Cardiac fibroblast (primary cell): ENCODE results near the gene KATNIP.
A peak's percentile ranks its signal among the peaks of the same experiment; 100 is the strongest.

Source experiments
- DNase-seq, 2 donors: peaks; one replicate each; pipeline versions ENCODE4 v3.0.0 to v3.0.0-alpha.2; 2010; ENCODE audit warnings: low read depth in 2 of 2
- H3K4me3 ChIP-seq, 2 donors: replicated peaks in 1 of 2; 1 replicate in 1 of 2; 2 replicates in 1 of 2; pipeline ENCODE4 v1.5.1; 2011; ENCODE audit warnings: low read depth in 2 of 2, low read length in 2 of 2, mild to moderate bottlenecking in 2 of 2, moderate library complexity in 1 of 2
- CTCF ChIP-seq: IDR thresholded peaks from one replicate; pipeline ENCODE4 v1.5.1; 2011; ENCODE audit warnings: low read depth, mild to moderate bottlenecking, low read length, inconsistent platforms

KATNIP gene

DNA sequence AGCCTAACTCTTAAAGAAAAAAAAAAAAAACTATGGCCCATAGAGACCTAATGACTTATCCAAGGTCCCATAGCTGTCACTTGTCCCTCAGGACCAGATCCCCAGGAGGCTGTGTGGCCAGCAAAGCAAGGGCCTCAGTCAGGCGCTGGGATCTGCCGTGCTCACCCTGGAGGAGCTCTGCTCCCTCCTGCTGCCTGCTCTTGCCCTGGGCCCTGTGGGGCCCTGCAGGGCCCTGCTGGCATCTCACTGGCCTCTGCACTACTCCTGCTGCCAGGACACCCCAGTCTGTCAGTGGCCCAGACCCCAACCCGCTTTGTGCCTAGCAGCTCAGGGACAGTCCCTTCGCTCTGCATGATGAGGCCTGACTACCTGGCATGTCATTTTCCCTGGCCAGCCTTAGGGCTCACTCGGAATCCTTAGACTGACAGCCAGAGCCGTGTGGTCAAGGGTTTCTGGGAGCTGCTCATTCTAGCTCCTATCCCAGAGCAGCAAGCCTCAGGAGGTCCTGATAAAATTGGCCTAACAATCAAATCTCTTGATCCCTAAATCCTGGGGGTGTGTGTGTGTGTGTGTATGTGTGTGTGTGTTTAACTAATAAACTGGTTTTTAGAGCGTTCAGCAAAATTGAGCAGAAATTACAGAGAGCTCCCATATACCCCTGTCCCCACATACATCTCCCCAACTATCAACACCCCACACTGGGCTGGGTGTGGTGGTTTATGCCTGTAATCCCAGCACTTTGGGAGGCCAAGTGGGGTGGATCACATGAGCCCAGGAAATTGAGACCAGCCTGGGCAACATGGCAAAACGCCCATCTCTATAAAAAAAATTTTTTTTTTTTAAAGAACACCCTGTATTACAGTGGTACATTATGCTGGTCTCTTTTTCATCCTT is 21.7 kb downstream of the KATNIP start:
- TF ChIP-seq CTCF: no peak
- DNase-seq: no peak
- no peak overlapping the region for H3K4me3 ChIP-seq

DNA sequence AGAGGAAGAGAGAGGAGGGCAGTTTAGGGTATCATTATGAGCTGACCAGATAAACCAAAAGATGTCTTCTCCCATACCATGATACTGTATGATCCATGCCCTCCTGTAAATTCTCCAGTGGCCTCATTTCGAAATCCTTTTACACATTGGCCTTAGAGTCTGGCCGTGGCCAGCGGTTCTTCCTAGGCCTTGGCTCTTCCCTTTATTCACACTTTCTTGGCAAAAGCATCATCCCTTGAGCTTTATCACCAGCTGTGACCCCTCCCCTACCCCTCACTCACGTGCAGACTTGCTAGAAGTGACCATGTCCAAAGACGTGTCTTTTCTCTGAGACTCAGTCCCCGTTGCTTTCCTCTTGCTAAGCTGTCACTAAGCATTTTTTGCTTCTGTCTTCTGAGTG is 22.8 kb downstream of the KATNIP start:
- TF ChIP-seq CTCF: no peak
- no peak overlapping the region for H3K4me3 ChIP-seq
- peak; percentile 43 to 69 for DNase-seq

GRCh38 chr16:27576729-27577128 is 26.8 kb downstream of the KATNIP start:
- no peak for DNase-seq
- no peak for TF ChIP-seq CTCF
- H3K4me3 ChIP-seq: no peak overlapping the region

GRCh38 chr16:27579087-27579980 is 29.4 kb downstream of the KATNIP start:
- no peak overlapping the region for H3K4me3 ChIP-seq
- no peak for TF ChIP-seq CTCF
- DNase-seq: peak; percentile 8 to 25

GRCh38 chr16:27582883-27583282 is 32.9 kb downstream of the KATNIP start:
- H3K4me3 ChIP-seq: no peak overlapping the region
- no peak for TF ChIP-seq CTCF
- DNase-seq: no peak

GRCh38 chr16:27583634-27584033 is 33.7 kb downstream of the KATNIP start:
- TF ChIP-seq CTCF: no peak
- no peak overlapping the region for H3K4me3 ChIP-seq
- no peak for DNase-seq
